OCI-LY3 (cell line): Measurements from ENCODE around the gene ATG16L2.

Source experiments
- CTCF ChIP-seq: fragments of 200-600, 300-600 bp; sonication (generic); IDR thresholded peaks from 2 replicates; pipeline ENCODE4 v1.5.1; 2014; ENCODE audit warnings: antibody characterized with exemption, low read length, low read depth
- EZH2phosphoT487 ChIP-seq: fragments of 200-600 bp; shearing (Covaris generic); IDR thresholded peaks from 2 replicates; pipeline ENCODE4 v1.6.1; 2018; ENCODE audit warnings: antibody characterized with exemption, mixed run types, low read depth

GRCh38 chr11:72829884-72830533 lies 15.8 kb downstream of the ATG16L2 start:
- TF ChIP-seq EZH2phosphoT487: no peak
- TF ChIP-seq CTCF: no peak
